GM18519 (cell line): Measurements from ENCODE around the gene ZBTB47.

Experiments used
- ATAC-seq: cut with Tn5 transposase; IDR thresholded peaks from one replicate; pipeline ENCODE4 v1.9.1; 2021; ENCODE audit warnings: mild to moderate bottlenecking, moderate library complexity; ENCODE audit not compliant: unreplicated experiment, low FRiP score

ZBTB47 gene

DNA sequence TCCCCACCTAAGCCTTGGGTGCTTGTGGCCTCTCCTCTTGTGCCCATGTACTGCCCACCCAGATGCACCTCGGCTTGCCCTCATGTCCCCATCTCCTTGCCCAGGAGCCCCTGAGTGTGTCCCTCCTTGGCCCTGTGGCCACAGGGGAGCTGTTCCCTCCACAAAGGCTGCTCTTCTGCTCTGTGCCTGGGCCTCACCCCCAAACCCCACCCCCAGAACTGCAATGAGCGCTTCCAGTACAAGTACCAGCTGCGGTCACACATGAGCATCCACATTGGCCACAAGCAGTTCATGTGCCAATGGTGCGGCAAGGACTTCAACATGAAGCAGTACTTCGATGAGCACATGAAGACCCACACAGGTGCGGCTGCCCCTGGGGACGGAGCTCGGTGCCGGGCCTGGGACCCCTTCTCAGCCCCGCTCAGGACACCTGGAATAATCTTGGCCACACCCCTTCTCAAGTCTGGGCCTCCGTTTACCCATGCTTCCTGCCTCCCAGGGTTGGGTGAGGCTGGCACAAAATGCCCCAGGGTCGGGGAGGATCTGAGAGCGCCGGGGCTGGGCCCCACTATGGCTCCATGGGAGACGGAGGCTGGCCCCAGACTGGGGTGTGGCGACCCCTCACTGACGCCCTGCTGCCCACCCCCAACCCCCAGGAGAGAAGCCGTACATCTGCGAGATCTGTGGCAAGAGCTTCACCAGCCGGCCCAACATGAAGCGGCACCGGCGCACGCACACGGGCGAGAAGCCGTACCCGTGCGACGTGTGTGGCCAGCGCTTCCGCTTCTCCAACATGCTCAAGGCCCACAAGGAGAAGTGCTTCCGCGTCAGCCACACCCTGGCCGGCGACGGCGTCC lies 10.3 kb downstream of the ZBTB47 start:
- ATAC-seq, result no peak

DNA sequence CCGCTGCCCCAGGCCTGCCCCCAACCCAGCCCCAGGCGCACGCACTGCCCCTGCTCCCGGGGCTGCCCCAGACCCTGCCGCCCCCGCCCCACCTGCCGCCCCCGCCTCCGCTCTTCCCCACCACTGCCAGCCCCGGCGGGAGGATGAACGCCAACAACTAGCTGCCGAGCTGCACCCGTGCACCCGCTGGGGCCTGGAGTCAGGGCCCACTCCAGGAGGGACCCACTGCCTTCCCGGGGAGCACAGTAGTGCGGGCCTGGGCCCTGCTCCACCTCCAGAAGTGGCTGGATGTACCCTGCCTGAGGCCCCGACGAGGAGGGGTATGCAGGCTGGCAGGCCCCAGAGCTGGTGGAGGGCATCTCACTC lies 10.9 kb downstream of the ZBTB47 start:
- no peak for ATAC-seq

DNA sequence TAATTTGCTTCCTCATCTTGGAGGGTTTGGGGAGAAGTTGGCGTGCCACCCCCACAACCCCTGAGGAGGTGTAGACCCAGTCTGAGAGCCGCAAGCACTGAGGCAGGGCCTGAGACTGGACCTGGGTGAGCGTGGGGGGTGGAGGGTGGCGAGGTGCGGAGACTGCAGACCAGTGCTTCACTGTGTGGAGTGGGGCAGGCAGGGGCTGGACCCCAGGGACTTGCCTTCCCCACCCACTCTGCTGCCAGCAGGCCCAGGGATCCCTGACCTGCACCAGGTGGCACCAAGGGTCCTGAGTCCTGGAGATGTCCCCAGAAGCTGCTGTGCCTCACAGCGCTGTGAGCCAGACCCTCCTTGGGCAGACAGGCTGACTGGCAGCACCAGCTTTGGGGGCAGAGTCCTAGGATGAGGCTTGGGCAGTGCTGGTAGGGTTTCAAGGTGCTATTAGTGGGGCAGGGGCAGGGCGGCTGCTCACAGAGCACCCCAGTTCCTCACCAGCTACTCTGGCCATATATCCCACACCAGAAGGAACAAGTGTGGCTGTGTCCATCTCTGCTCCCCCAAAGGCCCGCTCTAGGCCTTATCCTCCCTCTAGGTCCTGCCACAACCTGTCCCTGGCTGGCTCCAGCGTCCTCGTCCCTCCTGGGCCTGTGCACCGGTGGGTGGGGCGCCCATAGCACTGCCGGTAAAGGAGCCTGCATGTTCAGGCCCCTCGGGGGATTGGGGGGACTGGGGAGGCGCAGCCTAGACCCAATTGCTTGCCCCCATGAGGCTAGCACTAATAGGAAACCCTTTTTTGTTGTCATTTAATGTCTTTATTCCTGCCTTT lies 11.8 kb downstream of the ZBTB47 start:
- ATAC-seq, result no peak

DNA sequence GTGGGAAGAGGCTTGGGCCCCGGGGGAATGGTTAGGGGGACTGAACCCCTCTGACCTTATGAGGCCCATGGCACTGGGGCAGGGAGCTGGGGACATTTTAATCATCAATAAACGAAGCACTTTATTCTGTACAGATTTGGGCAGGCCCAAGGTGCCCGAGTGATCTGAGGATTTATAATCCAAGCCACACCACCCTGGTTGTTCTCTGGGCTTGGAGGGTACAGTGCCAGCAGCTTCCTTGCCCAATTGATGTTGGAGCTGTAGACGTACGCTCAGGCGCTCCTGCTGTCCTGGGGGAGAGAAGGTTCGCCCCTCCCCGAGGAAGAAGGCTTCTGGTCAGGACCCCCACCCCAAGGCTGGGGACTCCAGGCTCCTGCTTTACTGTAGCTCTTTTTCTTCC lies 12.5 kb downstream of the ZBTB47 start:
- no peak for ATAC-seq

DNA sequence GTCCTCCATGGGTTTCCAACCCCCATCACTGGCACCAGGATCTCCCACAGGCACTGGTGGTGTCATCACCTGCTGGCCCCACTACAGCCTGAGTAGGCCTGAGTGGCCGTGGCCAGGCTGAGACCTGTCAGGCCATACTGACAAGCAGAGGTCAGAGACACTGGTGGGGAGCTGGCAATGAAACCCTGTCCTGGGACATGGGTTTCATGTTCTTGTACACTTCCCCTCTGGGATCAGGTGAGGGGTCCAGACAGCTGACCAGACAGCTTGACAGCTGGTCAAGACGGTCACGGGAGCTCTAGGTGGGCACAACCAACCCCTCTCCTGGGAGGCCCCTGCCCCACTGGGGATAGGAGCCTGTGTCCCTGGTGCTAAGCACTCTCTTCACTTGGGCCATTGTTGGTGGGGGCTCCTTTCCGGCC lies 13.1 kb downstream of the ZBTB47 start:
- ATAC-seq, result no peak

DNA sequence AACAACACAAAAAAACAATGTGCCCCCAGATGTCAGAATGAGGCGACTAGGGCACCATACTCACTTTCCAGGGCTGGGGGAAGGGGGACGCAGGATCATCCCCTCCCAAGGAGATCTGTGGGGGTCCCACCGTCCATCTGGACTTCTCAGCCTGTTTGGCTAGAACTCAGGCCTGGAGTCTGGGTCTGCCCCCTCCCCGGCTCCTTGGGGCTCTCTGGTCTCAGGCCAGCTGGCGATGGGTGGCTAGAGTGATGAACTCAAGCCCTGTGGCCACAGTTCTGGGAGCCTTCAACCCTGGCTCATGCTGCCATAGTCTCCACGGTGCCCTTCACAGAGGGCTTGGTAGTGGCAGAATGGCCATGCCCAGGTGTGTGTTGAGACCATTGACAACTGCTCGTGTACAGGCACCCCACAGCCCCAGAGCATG lies 13.6 kb downstream of the ZBTB47 start:
- ATAC-seq, result no peak

DNA sequence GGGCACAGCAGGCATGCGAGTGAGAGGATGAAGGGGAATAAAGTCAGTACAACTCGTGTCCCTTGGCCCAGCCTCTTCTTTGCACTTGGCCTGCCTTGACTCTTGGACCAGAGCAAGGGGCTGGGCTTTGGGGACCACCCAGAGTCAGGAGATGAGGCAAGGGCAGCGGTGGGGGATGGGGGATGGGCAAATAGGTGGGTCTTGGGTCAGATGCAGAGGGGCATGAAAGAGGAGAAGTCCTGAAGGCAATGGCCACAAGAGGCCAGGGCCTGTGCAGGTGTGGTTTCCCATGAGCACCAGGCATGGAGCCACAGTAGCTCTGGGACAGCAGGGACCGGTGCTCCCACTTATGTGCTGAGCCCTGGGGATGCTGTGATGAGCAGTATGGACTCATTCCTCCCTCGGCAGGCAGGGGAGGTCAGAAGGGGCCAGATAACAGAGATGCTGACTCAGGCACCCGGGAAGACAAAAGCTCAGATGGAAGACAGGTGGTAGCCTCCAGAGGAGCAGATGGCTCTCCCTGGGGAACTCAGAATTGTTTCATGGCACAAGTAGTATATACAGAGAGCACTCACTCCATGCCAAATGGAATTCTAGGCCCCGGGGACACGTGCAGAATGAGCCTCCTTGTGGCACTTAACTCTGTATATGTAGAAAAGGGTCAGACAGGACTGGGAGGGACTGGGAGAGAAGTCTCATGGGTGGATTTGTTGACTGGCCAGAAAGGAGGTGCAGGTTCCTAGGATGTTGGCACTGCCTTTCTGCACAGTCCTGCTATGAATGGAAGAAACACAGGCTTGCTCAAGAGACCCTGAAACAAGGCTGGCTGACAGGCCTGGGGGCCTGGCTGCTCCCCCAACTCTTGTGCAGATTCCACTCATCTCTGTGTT lies 14.3 kb downstream of the ZBTB47 start:
- ATAC-seq, result no peak

DNA sequence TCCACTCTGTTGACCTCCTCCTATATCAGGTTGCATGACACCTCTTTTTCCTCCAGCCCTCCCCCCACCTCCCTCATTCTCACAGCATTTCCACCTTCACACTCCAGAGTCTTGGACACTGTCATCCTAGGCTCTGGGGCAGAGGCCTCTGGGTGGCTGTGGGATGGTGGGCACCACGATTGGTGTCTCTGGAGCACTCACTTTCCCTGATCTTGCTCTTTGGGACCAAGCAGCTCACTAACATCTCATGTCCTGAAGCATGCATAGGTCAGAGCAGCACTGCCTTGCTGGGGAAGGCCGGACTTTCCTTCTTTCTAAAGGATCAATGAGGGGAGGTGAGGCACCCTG lies 14.9 kb downstream of the ZBTB47 start:
- no peak for ATAC-seq

DNA sequence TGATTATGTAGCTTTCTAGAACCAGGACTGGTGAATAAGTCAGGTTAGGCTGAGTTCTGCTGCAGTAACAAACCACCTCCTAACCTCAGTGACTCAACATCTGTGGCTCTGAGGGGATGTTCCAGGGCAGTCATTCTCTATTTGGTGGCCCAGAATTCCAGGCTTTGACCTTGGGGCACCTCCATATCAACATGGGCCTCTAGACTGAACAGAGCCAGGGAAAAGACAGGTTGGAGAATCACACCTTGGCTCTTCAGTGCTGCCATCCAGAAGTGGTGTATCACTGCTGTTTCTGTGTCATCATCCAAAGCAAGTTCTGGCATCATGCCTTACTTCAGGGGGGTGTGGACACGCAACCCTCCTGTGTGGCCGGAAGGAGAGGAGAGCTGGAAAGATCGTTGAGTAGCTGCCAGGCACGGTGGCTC lies 15.3 kb downstream of the ZBTB47 start:
- ATAC-seq, result no peak

DNA sequence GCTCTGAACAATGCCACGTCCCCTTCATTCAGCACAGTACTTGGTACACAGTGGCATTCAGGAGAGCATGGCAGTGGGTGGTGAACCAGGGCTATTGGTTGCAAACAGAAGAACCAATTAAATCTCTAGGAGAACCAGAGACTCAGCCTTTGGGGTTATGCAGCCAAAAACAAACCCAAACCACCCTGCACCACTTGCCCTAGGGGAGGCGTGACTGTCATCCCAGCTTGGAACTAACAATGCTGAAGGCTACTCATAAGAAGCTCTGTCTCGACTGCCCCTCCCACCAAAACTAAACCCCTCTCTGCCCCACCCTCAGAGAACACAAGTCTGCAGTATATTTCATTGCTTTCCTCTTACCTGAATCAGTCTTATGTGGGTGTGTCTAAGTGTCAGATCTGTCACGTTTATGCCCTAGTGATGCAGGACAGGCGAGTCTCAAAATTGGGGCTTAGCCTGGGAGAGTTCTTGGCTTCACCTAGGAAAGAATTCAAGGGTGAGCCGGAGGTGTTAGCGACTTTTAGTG lies 16.6 kb downstream of the ZBTB47 start:
- no peak for ATAC-seq

DNA sequence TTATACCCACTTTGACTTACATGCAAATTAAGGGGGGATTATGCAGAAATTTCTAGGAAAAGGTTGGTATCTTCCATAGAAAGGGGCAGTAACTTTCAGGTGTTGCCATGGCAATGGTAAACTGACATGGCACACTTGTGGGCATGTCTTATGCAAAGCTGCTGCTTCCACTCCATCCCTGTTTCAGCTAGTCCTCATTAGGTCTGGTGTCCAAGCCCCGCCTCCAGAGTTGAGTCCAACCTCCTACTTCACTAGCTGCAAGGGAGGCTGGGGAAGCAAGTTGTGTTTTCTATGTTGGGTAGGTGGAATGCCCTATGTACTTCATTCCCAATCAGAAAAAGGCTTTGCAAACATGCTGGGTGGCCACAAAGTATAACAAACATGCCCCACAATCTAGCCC lies 17.2 kb downstream of the ZBTB47 start:
- ATAC-seq, result no peak

DNA sequence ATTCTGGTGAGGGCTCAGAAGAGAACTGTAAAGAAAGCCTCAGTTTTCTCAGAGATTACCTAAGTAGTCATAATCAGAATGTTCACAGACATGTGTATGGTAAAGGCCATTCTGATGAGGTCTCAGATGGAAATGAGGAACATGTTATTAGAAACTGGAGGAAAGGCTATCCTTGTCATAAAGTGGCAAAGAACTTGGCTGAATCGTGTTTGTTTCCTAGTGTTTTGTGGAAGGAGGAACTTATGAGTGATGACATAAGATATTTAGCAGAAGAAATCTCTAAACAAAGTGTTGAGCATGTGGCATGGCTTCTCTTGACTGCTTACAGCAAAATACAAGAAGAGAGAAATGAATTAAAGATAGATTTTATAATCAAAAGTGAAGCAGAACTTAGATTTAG lies 19.0 kb downstream of the ZBTB47 start:
- no peak for ATAC-seq

DNA sequence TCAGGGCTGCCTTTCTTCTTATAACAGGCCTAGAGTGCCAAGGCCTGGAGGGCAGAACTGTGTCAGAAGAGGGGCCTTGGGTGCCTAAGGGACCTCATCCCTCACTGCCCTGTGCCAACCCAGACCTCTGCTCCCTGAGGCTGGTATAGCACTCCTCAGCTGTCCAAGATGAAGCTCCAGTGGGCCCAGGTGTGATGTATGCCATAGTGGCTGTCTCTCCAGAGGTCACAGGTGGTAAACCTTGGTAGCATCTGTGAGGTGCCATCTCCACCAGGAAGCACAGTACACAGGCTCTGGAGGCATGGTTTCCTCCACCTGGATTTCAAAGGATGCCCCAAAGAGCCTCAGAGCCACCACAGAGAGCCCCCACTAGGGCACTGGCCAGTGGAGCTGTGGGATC lies 19.6 kb downstream of the ZBTB47 start:
- no peak for ATAC-seq

DNA sequence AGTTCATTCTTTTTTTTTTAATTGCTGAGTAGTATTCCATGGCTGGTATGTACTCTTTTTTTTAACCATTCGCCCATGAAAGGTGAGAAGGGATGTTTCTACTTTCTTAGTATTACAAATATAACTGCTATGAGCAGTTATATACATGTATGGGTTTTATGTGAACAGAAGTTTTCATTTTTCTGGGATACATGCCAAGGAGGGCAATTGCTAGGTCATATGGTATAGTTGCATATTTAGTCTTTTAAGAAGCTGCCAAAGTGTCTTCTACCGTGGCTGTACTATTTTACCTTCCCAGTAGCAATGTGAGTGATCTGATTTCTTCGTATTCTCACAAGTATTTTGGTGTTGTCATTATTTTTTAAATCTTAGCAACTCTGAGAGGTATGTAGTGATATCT lies 20.6 kb downstream of the ZBTB47 start:
- ATAC-seq, result no peak

DNA sequence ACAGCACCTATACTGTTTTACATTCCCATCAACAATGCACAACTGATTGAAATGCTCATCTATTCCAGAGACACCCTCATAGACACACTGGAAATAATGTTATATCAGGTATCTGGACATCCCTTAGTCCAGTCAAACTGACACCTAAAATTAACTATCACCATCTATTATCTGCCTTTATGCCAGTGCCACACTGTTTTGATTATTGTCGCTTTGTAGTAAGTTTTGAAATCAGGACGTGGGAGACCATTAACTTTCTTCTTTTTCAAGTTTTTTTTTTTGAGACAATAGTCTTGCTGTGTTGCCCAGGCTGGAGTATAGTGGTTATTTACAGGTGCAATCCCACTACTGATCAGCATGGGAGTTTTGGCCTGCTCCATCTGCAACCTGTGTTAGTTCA lies 22.4 kb downstream of the ZBTB47 start:
- no peak for ATAC-seq

DNA sequence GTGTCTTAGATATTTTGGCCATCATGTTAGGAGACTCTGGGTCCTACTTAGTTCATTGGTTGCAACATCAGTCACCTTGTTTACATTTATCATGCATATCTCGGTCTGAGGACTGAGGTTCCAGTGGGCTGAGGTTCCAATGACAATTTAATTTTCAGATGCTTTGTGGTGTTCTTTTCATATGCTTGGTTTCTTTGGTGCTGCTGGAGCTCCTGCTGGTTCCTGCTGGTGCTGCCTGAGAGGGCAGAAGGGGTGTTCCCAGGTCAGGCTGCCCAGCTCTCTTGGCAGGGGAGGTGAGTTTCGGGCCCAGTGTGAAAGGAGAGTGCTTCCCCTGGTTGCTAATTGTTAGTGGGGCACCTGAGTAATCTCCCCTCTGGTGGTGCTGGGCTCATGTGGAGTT lies 24.9 kb downstream of the ZBTB47 start:
- no peak for ATAC-seq

DNA sequence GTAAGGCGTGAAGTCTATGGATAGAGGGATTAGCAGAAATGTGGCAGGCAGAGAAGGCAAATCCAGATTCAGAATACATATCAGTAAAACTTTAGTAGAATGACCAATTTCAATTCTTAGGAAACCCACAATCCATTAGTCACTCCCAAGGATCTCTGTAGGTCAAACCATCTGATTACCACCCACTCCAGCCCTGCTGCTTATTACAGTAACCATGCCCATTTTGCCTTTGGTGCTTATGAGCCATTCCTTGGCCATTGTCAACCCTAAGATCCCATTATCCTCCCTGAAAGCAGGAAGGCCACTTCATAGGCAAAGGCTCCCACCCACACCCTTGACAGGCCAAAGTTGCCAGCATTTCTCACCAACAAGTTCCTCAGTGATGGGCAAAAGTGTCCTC lies 26.8 kb downstream of the ZBTB47 start:
- ATAC-seq, result no peak

DNA sequence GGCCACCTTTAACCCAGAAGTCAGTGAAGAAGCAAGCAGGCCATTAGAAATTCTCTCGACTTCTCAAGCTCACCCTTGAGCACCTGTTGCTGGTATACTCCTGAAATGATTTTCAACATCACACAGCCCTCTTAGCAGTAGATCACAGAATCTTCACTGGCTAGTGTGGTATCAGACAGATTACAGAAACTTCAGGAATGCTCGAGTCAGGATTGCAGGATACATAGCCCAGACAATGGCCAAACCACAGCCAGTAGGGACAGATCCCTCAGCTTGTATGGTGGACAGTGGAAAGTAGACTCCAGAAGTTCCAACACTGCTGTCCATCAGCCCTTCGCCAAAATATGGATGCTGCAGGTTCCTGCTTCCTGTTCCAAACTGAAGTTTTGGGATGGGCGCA lies 27.3 kb downstream of the ZBTB47 start:
- ATAC-seq, result no peak

DNA sequence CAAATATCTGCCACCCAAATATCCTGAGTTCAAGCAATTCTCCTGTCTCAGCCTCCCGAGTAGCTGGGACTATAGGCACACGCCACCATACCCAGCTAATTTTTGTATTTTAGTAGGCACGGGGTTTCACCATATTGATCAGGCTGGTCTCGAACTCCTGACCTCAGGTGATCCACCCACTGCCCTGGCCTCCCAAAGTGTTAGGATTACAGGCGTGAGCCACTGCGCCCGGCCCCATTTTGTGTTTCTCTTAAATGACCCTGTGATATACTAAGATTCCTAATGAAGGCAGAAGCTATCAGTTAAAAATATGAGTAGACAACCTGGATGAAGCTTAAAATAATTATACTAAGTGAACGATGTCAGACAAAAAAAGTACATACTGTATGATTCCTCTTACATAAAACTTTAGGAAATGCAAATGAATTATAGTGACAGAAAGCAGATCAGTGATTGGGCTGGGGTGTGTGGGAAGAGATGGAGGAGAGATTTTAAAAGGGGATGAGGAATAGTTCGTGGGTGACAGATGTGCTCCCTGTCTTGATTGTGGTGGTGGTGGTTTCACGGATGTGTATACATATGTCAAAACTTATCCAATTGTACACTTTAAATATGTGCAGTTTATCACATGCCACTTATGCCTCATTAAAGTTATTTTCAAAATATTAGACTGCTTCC lies 28.0 kb downstream of the ZBTB47 start:
- ATAC-seq, result no peak
